ENCODE data around the gene KRT25. TPM values are rescaled to one million over a fixed set of nuclear protein-coding genes. Genes with fewer than 3 reads are reported as not detected.
A peak's percentile ranks its signal among the peaks of the same experiment; 100 is the strongest.

KRT25 gene
- total and polyA plus RNA-seq, 7 donors, result 0.36 TPM; not detected in 6

- TF ChIP-seq EP300 (IDR thresholded peaks at IDR 0.05), result no peak
- TF ChIP-seq POLR2AphosphoS5 (IDR thresholded peaks at IDR 0.05), result no peak
- no peak for TF ChIP-seq CTCF (IDR thresholded peaks at IDR 0.05)
- TF ChIP-seq POLR2A (IDR thresholded peaks at IDR 0.05), result no peak
- Histone ChIP-seq H3K4me3 (no peak overlapping the region), H3K9me3 (no peaks in the 10 kb centered on the region), H3K27ac (no peak overlapping the region), H3K36me3 (no peaks in the 10 kb centered on the region), H3K4me1 (peaks cover 0 to 5% (median 0%) of the 10 kb centered on the region in 4 donors), H3K27me3 (peaks cover 3 to 41% (median 7%) of the 10 kb centered on the region in 3 donors)
- 40 to 70% methylated on average over 5 of the region's 5 CpGs for WGBS, 2 donors
- DNase-seq, result no peak
- intact Hi-C loops (cut with DNase I), result no loop called here
Observed at GRCh38 chr17:40778461-40778860, 23.3 kb upstream of the KRT25 start.

- H3K27ac ChIP-seq, result no peak overlapping the region
- H3K27me3 ChIP-seq, result peaks cover 3 to 42% (median 7%) of the 10 kb centered on the region in 3 donors
- peaks cover 0 to 5% (median 0%) of the 10 kb centered on the region in 4 donors for H3K4me1 ChIP-seq
- WGBS, 2 donors, result 81 to 89% methylated on average over 3 of the region's 3 CpGs
- DNase-seq, result no peak
- intact Hi-C loops (cut with DNase I), result no loop called here
- H3K9me3 ChIP-seq, result no peaks in the 10 kb centered on the region
- no peak overlapping the region for H3K4me3 ChIP-seq
- TF ChIP-seq EP300 (IDR thresholded peaks at IDR 0.05) (no peak), CTCF (IDR thresholded peaks at IDR 0.05) (no peak)
- H3K36me3 ChIP-seq, result no peaks in the 10 kb centered on the region
Observed at GRCh38 chr17:40777971-40778370, 22.8 kb upstream of the KRT25 start.

GRCh38 chr17:40777459-40777858 is 22.3 kb upstream of the KRT25 start:
- WGBS, 2 donors, result 64 to 74% methylated on average over 7 of the region's 7 CpGs
- no peak for DNase-seq
- Histone ChIP-seq H3K27me3 (peaks cover 6 to 42% (median 7%) of the 10 kb centered on the region in 3 donors), H3K27ac (no peak overlapping the region), H3K4me3 (no peak overlapping the region), H3K4me1 (peaks cover 0 to 5% (median 0%) of the 10 kb centered on the region in 4 donors), H3K36me3 (no peaks in the 10 kb centered on the region), H3K9me3 (no peaks in the 10 kb centered on the region)
- intact Hi-C loops (cut with DNase I), result no loop called here
- TF ChIP-seq POLR2AphosphoS5 (IDR thresholded peaks at IDR 0.05) (no peak), POLR2A (IDR thresholded peaks at IDR 0.05) (no peak), EP300 (IDR thresholded peaks at IDR 0.05) (no peak), CTCF (IDR thresholded peaks at IDR 0.05) (no peak)

- peaks cover 0 to 5% (median 0%) of the 10 kb centered on the region in 4 donors for H3K4me1 ChIP-seq
- TF ChIP-seq EP300 (IDR thresholded peaks at IDR 0.05) (no peak), CTCF (IDR thresholded peaks at IDR 0.05) (no peak), POLR2AphosphoS5 (IDR thresholded peaks at IDR 0.05) (no peak), POLR2A (IDR thresholded peaks at IDR 0.05) (no peak)
- no peaks in the 10 kb centered on the region for H3K36me3 ChIP-seq
- no peak overlapping the region for H3K4me3 ChIP-seq
- peak overlapping the region in 1 of 4 donors; percentile 23 for H3K27ac ChIP-seq
- peaks cover 6 to 42% (median 7%) of the 10 kb centered on the region in 3 donors for H3K27me3 ChIP-seq
- intact Hi-C loops (cut with DNase I), result no loop called here
- WGBS, 2 donors, result 74 to 77% methylated on average over 4 of the region's 4 CpGs
- no peak for DNase-seq
- H3K9me3 ChIP-seq, result no peaks in the 10 kb centered on the region
Observed at GRCh38 chr17:40775945-40776344, 20.8 kb upstream of the KRT25 start.

GRCh38 chr17:40772101-40772500 is 17.0 kb upstream of the KRT25 start, which contains the start of gene KRT26:
Gene KRT26, minus strand, starts transcription at chr17:40772201. Its CDS starts 88 bp downstream, at chr17:40772113.
- WGBS, 2 donors, result 86 to 91% methylated on average over 3 of the region's 3 CpGs
- no peak for TF ChIP-seq EP300 (IDR thresholded peaks at IDR 0.05)
- TF ChIP-seq POLR2A (IDR thresholded peaks at IDR 0.05), result no peak
- TF ChIP-seq POLR2AphosphoS5 (IDR thresholded peaks at IDR 0.05), result no peak
- TF ChIP-seq CTCF (IDR thresholded peaks at IDR 0.05), result no peak
- Histone ChIP-seq H3K27ac (no peak within 1 kb of the TSS), H3K36me3 (no peaks in the 10 kb centered on the region), H3K27me3 (peaks cover 0 to 10% (median 3%) of the 10 kb centered on the region in 3 donors), H3K4me3 (no peak within 1 kb of the TSS), H3K9me3 (no peaks in the 10 kb centered on the region), H3K4me1 (no peaks in the 10 kb centered on the region)
- no peak for DNase-seq
- intact Hi-C loops (cut with DNase I), result no loop called here

Data from sigmoid colon (tissue), 7 donors.